22Rv1 (cell line): ENCODE results near the gene CCDC86.

Experiments
- CTCF ChIP-seq: fragments of 450-650 bp; IDR thresholded peaks from 2 replicates; pipeline ENCODE4 v1.5.1; 2017; ENCODE audit warnings: mild to moderate bottlenecking
- ZFX ChIP-seq: fragments of 450-650 bp; IDR thresholded peaks from 2 replicates; pipeline ENCODE4 v1.6.1; 2017; ENCODE audit warnings: antibody characterized with exemption, borderline replicate concordance

DNA sequence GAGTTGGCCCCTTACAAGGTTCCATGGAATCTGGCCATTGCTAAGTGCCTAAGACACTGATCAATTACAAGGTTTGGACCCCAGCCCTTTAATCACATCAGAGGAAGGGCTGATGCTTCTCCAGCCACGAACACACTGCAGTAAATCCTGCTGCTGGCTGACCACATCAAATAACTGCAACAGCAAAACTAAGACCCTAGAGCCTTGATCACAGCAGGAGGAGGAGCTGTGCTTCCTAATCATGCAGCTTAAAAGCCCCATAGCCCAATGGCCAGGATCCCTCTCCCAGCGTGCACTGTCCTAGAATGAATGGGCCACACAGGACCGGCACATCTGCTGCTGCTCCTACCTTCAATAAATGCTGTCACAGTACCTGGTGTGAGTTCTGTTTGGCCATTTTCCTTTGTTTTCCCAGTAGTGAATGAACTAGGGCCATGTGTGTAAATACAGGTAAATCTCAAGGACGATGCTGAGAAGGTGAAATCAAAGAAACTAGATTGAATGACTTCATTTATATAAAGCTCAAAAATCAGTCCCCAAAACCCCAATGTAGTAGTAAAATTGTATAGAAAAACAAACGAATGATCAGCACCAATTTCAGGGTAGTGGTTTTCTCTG, 38.2 kb downstream of the CCDC86 start:
- TF ChIP-seq CTCF (no peak), ZFX (no peak)
